ENCODE data around the gene AHDC1. TPM values are rescaled to one million over a fixed set of nuclear protein-coding genes. Genes with fewer than 3 reads are reported as not detected.
A peak's percentile ranks its signal among the peaks of the same experiment; 100 is the strongest.

Gene AHDC1
- total and polyA plus RNA-seq, 2 donors (not counting 1 experiment from before 2014, with no cell fraction given) = 4.2 to 6.9 TPM

DNA sequence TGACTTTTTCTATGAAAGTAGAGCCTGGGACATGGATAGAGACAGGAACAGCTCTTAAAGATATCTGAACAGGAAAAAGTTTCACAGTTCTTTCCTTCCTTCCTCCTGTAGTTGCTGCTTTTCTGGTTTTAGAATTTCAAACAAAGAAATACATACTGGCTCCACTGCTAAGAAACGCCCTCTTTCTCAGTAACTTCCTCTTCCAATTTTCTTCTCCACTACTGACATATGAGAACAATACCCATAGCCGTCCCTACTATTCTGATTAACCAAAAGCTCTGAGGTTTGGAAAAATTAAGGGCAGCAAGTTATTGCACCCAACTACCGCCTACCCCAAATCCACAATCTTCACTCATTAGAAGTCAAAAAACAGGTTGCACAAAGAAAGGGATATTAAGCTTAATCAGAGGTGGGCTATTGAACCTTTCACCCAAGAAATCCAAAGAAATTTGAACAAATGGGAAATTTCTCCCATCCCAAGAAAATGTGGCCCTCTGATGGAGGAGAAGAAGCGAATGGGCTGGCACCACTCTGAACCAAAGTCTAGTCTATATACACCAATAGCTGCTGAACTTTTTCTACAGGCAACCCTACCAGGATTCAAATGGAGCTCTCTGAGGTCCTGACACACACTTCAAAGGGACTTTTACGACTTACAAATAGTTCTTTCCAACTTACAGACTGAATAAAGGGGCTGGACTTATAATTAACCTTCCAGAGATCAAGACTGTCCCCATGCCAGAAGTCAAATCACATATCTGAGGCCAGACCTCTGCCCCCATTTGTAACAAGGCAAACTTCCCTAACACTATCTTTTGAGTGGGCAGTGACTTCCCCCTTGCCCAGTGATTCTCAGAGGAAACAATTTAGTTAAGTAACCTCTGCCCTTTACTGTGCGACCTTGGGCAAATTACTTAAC lies 115.7 kb downstream of the AHDC1 start:
- Histone ChIP-seq H3K4me1 (ENCODE audit: control insufficient read depth, extremely low read depth, insufficient read depth, low read length) (peaks cover 6% of the 10 kb centered on the region), H3K27ac (ENCODE audit: insufficient read depth, low read length) (no peak overlapping the region), H3K4me3 (replicated peaks in 1 of 4; ENCODE audit: control extremely low read depth in 1 of 4, insufficient read depth in 1 of 4, low read depth in 3 of 4, low read length in 4 of 4) (peak overlapping the region; percentile 88 to 100 (median 95)), H3K4me2 (ENCODE audit: extremely low read depth, insufficient read depth, low read length) (peak overlapping the region; percentile 97), H3K36me3 (ENCODE audit: control insufficient read depth, insufficient read depth, low read length) (no peaks in the 10 kb centered on the region), H2AFZ (ENCODE audit: low read length) (no peak overlapping the region), H3K27me3 (ENCODE audit: control insufficient read depth, insufficient read depth, low read length) (no peaks in the 10 kb centered on the region), H4K20me1 (ENCODE audit: control insufficient read depth, extremely low read depth, insufficient read depth, low read length) (peaks cover 2% of the 10 kb centered on the region), H3K79me2 (ENCODE audit: control insufficient read depth, insufficient read depth, low read length) (peaks cover 59% of the 10 kb centered on the region), H3K9me3 (ENCODE audit: control insufficient read depth, insufficient read depth, low read depth, low read length) (no peaks in the 10 kb centered on the region), H3K9ac (ENCODE audit: insufficient read depth, low read length) (peak overlapping the region; percentile 26)
- TF ChIP-seq, protein P1, sequence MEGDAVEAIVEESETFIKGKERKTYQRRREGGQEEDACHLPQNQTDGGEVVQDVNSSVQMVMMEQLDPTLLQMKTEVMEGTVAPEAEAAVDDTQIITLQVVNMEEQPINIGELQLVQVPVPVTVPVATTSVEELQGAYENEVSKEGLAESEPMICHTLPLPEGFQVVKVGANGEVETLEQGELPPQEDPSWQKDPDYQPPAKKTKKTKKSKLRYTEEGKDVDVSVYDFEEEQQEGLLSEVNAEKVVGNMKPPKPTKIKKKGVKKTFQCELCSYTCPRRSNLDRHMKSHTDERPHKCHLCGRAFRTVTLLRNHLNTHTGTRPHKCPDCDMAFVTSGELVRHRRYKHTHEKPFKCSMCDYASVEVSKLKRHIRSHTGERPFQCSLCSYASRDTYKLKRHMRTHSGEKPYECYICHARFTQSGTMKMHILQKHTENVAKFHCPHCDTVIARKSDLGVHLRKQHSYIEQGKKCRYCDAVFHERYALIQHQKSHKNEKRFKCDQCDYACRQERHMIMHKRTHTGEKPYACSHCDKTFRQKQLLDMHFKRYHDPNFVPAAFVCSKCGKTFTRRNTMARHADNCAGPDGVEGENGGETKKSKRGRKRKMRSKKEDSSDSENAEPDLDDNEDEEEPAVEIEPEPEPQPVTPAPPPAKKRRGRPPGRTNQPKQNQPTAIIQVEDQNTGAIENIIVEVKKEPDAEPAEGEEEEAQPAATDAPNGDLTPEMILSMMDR (conservative IDR thresholded peaks at IDR 0.05 in 1 of 2, IDR thresholded peaks at IDR 0.05 in 1 of 2; ENCODE audit: low read depth in 1 of 2, low read length in 2 of 2) = no peak
- TF ChIP-seq EZH2 (IDR thresholded peaks at IDR 0.05; ENCODE audit: low read length, missing control alignments) = no peak
- peak; percentile 23 to 46 for DNase-seq (ENCODE audit: low read depth in 2 of 2)

DNA sequence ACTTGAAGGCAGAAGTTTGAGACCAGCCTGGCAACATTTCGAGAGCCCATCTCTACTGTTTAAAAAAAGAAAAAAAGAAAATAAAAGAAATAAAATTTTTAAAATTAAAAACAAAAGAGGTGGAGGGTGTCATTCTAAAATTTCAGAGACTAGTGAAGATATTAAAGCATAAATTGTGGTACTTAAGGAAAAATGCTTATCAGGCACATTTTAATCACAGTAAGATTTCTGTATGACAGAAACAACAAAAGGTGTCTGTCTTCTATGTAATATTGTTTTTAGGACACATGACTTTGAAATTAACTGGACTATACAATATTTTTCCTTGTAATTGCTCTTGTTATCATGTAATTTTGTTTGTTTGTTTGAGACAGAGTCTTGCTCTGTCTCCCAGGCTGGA lies 118.6 kb downstream of the AHDC1 start:
- no peak overlapping the region for H3K4me3 ChIP-seq (replicated peaks in 1 of 4; ENCODE audit: control extremely low read depth in 1 of 4, insufficient read depth in 1 of 4, low read depth in 3 of 4, low read length in 4 of 4)
- no peak for DNase-seq (ENCODE audit: low read depth in 2 of 2)
- peaks cover 2% of the 10 kb centered on the region for H4K20me1 ChIP-seq (ENCODE audit: control insufficient read depth, extremely low read depth, insufficient read depth, low read length)
- no peaks in the 10 kb centered on the region for H3K27me3 ChIP-seq (ENCODE audit: control insufficient read depth, insufficient read depth, low read length)
- no peak for TF ChIP-seq EZH2 (IDR thresholded peaks at IDR 0.05; ENCODE audit: low read length, missing control alignments)
- TF ChIP-seq, protein P1 (conservative IDR thresholded peaks at IDR 0.05 in 1 of 2, IDR thresholded peaks at IDR 0.05 in 1 of 2; ENCODE audit: low read depth in 1 of 2, low read length in 2 of 2) = no peak
- no peak overlapping the region for H3K4me2 ChIP-seq (ENCODE audit: extremely low read depth, insufficient read depth, low read length)
- H3K9me3 ChIP-seq (ENCODE audit: control insufficient read depth, insufficient read depth, low read depth, low read length) = no peaks in the 10 kb centered on the region
- no peaks in the 10 kb centered on the region for H3K36me3 ChIP-seq (ENCODE audit: control insufficient read depth, insufficient read depth, low read length)
- no peak overlapping the region for H3K9ac ChIP-seq (ENCODE audit: insufficient read depth, low read length)
- H3K4me1 ChIP-seq (ENCODE audit: control insufficient read depth, extremely low read depth, insufficient read depth, low read length) = peaks cover 2% of the 10 kb centered on the region
- no peak overlapping the region for H3K27ac ChIP-seq (ENCODE audit: insufficient read depth, low read length)
- H3K79me2 ChIP-seq (ENCODE audit: control insufficient read depth, insufficient read depth, low read length) = peaks cover 83% of the 10 kb centered on the region
- no peak overlapping the region for H2AFZ ChIP-seq (ENCODE audit: low read length)

Other genes with a start within 250 kb of the AHDC1 start
- 8.3 and 12.1 TPM in 2 replicates for gene MAP3K6, start 237.2 kb downstream of the AHDC1 start, total RNA-seq
- gene MAP3K6, start 237.2 kb downstream of the AHDC1 start, polyA plus RNA-seq = 9.0 and 11.5 TPM in 2 replicates
- gene FCN3, start 229.3 kb downstream of the AHDC1 start, total RNA-seq = not detected in 2 replicates
- gene FCN3, start 229.3 kb downstream of the AHDC1 start, polyA plus RNA-seq = not detected in 2 replicates
- not detected in 2 replicates for gene CD164L2, start 220.8 kb downstream of the AHDC1 start, total RNA-seq
- gene CD164L2, start 220.8 kb downstream of the AHDC1 start, polyA plus RNA-seq = not detected in 2 replicates
- 0.17 and 0.26 TPM in 2 replicates for gene GPR3, start 211.5 kb downstream of the AHDC1 start, total RNA-seq
- gene GPR3, start 211.5 kb downstream of the AHDC1 start, polyA plus RNA-seq = 0.82 and 2.1 TPM in 2 replicates
- 16.7 and 26.3 TPM in 2 replicates for gene WASF2, start 114.0 kb downstream of the AHDC1 start, total RNA-seq
- 55.5 and 66.9 TPM in 2 replicates for gene WASF2, start 114.0 kb downstream of the AHDC1 start, polyA plus RNA-seq
- gene FGR, start 31.0 kb upstream of the AHDC1 start, total RNA-seq = under 0.01 TPM in 1 of 2 replicates, not detected in the other
- not detected in 2 replicates for gene FGR, start 31.0 kb upstream of the AHDC1 start, polyA plus RNA-seq
- 64.7 and 68.4 TPM in 2 replicates for gene IFI6, start 68.0 kb upstream of the AHDC1 start, total RNA-seq
- gene IFI6, start 68.0 kb upstream of the AHDC1 start, polyA plus RNA-seq = 14.9 and 43.7 TPM in 2 replicates
- gene FAM76A, start 121.8 kb upstream of the AHDC1 start, total RNA-seq = 13.1 and 17.5 TPM in 2 replicates
- 9.2 and 13.5 TPM in 2 replicates for gene FAM76A, start 121.8 kb upstream of the AHDC1 start, polyA plus RNA-seq
- gene STX12, start 169.1 kb upstream of the AHDC1 start, total RNA-seq = 60.8 and 62.1 TPM in 2 replicates
- 36.0 and 76.7 TPM in 2 replicates for gene STX12, start 169.1 kb upstream of the AHDC1 start, polyA plus RNA-seq
- gene PPP1R8, start 226.6 kb upstream of the AHDC1 start, total RNA-seq = 48.9 and 50.6 TPM in 2 replicates
- 42.2 and 49.8 TPM in 2 replicates for gene PPP1R8, start 226.6 kb upstream of the AHDC1 start, polyA plus RNA-seq

All from fibroblast of lung (primary cell).